H54 (cell line): ENCODE measurements around the gene EMC6.

Experiments
- DNase-seq: peaks from one replicate; pipeline ENCODE4 v3.0.0; 2011; ENCODE audit warnings: low spot score, mixed read lengths; ENCODE audit not compliant: insufficient read length
- FAIRE-seq: peaks from 3 replicates; lab custom pipeline; 2011; peaks lifted over from hg19 to GRCh38; lab: Jason Lieb, UNC
- POLR2A ChIP-seq: IDR thresholded peaks from 2 replicates; pipeline ENCODE4 v1.6.1; 2011; ENCODE audit warnings: low read depth, mild to moderate bottlenecking, low read length

EMC6 gene

GRCh38 chr17:3668279-3669084, at the start of gene EMC6, which contains the start of gene TAX1BP3:
TSS of gene EMC6 (plus strand) at chr17:3668812. CDS start at chr17:3669147, 335 bp downstream.
TSS of gene TAX1BP3 (minus strand) at chr17:3668578. CDS start at chr17:3668526, 52 bp downstream.
- no peak for FAIRE-seq
- peak; percentile 97 for DNase-seq
- TF ChIP-seq POLR2A = peak; percentile 99

- FAIRE-seq (no peak), DNase-seq (no peak)
- no peak for TF ChIP-seq POLR2A
These were observed 47.4 kb upstream of the EMC6 start for GRCh38 chr17:3621146-3621720.

- DNase-seq (no peak), FAIRE-seq (no peak)
- TF ChIP-seq POLR2A = no peak
These were observed 45.5 kb upstream of the EMC6 start for GRCh38 chr17:3622977-3623594.

GRCh38 chr17:3626831-3627768, 41.5 kb upstream of the EMC6 start:
- DNase-seq (no peak), FAIRE-seq (no peak)
- TF ChIP-seq POLR2A = no peak

GRCh38 chr17:3627769-3628167, 40.8 kb upstream of the EMC6 start:
- no peak for TF ChIP-seq POLR2A
- no peak for DNase-seq
- FAIRE-seq = no peak

GRCh38 chr17:3630781-3631180, 37.8 kb upstream of the EMC6 start:
- no peak for TF ChIP-seq POLR2A
- FAIRE-seq = no peak
- DNase-seq = no peak

GRCh38 chr17:3632287-3632686, 36.3 kb upstream of the EMC6 start:
- no peak for TF ChIP-seq POLR2A
- FAIRE-seq = no peak
- DNase-seq = no peak

GRCh38 chr17:3635474-3636153, 33.0 kb upstream of the EMC6 start:
- no peak for DNase-seq
- no peak for TF ChIP-seq POLR2A
- no peak for FAIRE-seq

DNA sequence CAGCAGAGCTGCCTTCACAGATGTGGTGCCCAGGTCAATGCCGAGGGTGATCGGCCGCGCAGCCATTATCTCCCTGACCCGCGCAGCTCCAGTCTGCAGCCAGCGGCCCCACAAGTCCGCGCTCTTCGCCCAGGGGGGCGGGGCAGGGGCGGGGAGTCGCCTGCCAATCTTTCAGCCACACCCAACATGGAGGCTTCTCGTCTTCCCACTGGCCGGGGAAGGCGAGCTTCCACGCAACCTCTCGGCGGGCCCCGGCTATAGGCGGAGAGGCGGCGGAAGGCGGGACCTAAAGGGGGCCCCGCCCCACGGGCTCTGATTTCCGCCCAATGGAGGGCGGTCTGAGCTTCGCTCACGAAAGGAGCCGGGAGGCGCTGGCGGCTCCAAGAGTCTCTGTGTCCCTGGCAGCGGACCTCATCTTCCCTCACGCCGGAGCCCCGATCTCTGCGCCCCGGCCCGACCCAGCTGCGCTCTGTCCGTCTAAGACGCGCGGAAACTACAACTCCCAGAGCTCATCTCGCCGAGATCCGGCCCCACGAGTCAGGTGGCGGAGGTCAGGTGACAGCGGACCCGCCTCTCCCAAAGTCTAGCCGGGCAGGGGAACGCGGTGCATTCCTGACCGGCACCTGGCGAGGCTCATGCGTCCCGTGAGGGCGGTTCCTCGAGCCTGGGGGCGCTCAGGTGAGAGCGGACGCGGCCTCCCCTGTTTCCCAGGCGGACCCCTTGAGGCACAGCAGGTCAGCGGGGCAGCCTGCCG, 32.3 kb upstream of the EMC6 start, which contains the start of the genes CTNS and SHPK:
Gene CTNS, plus strand, starts transcription at position 607 of the 754 bp plus-strand sequence. CDS start 3,447 bp downstream, outside the sequence.
Gene SHPK, minus strand, starts transcription at position 97 of the 754 bp plus-strand sequence. Its CDS starts 31 bp downstream, at position 66.
- FAIRE-seq = peak; percentile 50
- peak; percentile 91 for TF ChIP-seq POLR2A
- DNase-seq = peak; percentile 98

DNA sequence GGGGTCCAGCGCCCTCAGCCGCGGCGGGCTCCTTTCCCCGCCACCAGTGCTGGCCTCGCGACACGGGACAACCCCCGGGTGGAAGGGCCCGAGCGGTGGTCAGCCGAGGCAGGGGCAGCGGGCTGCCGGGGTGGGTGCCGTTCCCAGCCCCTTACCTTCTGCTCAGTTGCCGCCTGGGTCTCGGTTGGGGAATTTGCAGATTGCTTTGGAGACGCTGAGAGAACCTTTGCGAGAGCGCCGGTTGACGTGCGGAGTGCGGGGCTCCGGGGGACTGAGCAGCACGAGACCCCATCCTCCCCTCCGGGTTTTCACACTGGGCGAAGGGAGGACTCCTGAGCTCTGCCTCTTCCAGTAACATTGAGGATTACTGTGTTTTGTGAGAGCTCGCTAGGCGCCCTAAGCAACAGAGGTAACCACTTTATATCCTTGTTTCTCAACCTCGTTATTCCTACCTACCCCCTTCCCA, 31.7 kb upstream of the EMC6 start:
- FAIRE-seq (no peak), DNase-seq (no peak)

DNA sequence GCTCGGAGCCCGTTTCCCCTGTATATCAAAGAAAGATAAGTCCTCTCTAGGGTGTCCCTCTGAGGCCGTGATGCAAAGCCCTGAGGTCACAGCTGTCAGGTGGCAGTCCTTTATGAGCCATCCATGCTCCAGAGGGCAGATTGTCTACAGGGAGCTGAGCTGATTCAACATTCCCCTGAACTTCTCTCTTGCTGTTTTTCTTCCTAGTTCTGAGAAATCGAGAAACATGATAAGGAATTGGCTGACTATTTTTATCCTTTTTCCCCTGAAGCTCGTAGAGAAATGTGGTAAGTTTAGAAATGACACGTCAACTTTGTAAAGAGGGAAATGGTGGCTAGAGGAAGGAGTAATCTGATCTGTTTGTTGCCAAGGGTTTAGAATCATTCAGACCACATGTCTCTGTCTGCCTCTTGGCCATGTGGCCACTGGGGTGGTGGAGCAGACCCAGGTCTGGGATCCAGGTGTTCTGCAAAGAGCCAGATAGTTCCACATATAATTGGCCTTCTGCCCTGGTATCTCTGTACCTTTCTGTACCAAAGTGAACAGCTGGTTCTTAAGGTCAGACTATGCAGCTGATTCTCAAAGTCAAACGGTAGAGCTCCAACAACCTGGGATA, 28.5 kb upstream of the EMC6 start:
- no peak for TF ChIP-seq POLR2A
- no peak for DNase-seq
- FAIRE-seq = no peak

More for the DNA sequence above, 31.7 kb upstream of the EMC6 start:
- no peak for TF ChIP-seq POLR2A
